GM21576 (cell line): ENCODE data around the gene BPNT1.
A peak's percentile ranks its signal among the peaks of the same experiment; 100 is the strongest.
"Not testable (repeated sequence)": the region's sequence is repeated elsewhere in the genome, so short reads cannot be mapped to it uniquely, and the experiment has no call there.

Experiments used
- ATAC-seq: cut with Tn5 transposase; IDR thresholded peaks from one replicate; pipeline ENCODE4 v1.9.1; 2021; ENCODE audit warnings: mild to moderate bottlenecking, moderate library complexity; ENCODE audit not compliant: unreplicated experiment

Gene BPNT1

GRCh38 chr1:220084460-220084859 lies 5.1 kb downstream of the BPNT1 start:
- no peak for ATAC-seq

- no peak for ATAC-seq
Observed at GRCh38 chr1:220077887-220078286, 11.7 kb downstream of the BPNT1 start.

- no peak for ATAC-seq
Observed at GRCh38 chr1:220076861-220077762, 12.5 kb downstream of the BPNT1 start.

GRCh38 chr1:220067269-220068204 lies 22.1 kb downstream of the BPNT1 start:
- ATAC-seq = no peak

GRCh38 chr1:220062629-220063028 lies 27.0 kb downstream of the BPNT1 start:
- ATAC-seq = no peak

- ATAC-seq = no peak
Observed at GRCh38 chr1:220060876-220061275, 28.7 kb downstream of the BPNT1 start.

- no peak for ATAC-seq
Observed at GRCh38 chr1:220056374-220056773, 33.2 kb downstream of the BPNT1 start.

- ATAC-seq = peak; percentile 99
Observed at GRCh38 chr1:220046052-220046930, 43.3 kb downstream of the BPNT1 start, which contains the start of gene EPRS1. Gene EPRS1, minus strand, starts transcription at chr1:220046505. Its CDS starts 117 bp downstream, at chr1:220046388.

GRCh38 chr1:220045356-220046051 lies 44.1 kb downstream of the BPNT1 start:
- ATAC-seq = peak; percentile 27

- ATAC-seq = no peak
Observed at GRCh38 chr1:220044678-220045355, 44.8 kb downstream of the BPNT1 start.

- no peak for ATAC-seq
Observed at GRCh38 chr1:220043646-220044045, 45.9 kb downstream of the BPNT1 start.

- ATAC-seq = no peak
Observed at GRCh38 chr1:220040028-220040596, 49.5 kb downstream of the BPNT1 start.

- ATAC-seq = no peak
Observed at GRCh38 chr1:220038640-220039039, 50.9 kb downstream of the BPNT1 start.

- not testable (repeated sequence) for ATAC-seq
Observed at GRCh38 chr1:220037810-220038209, 51.8 kb downstream of the BPNT1 start.

- ATAC-seq = no peak
Observed at GRCh38 chr1:220032911-220033310, 56.7 kb downstream of the BPNT1 start.

- ATAC-seq = no peak
Observed at GRCh38 chr1:220031287-220031686, 58.3 kb downstream of the BPNT1 start.

GRCh38 chr1:220028346-220028895 lies 61.2 kb downstream of the BPNT1 start:
- no peak for ATAC-seq

GRCh38 chr1:220019071-220019470 lies 70.5 kb downstream of the BPNT1 start:
- no peak for ATAC-seq

- ATAC-seq = peak; percentile 66
Observed at GRCh38 chr1:220013497-220013896, 76.1 kb downstream of the BPNT1 start.
